Measurements from ENCODE around the gene SHE. TPM values are rescaled to one million over a fixed set of nuclear protein-coding genes. Genes with fewer than 3 reads are reported as not detected.

Gene SHE
- total and polyA plus RNA-seq, 10 of the 15 experiments (the other 5 are each of a cell fraction or from before 2014, with no cell fraction given), result under 0.01 to 0.05 (median 0.03) TPM; not detected in 3

DNA sequence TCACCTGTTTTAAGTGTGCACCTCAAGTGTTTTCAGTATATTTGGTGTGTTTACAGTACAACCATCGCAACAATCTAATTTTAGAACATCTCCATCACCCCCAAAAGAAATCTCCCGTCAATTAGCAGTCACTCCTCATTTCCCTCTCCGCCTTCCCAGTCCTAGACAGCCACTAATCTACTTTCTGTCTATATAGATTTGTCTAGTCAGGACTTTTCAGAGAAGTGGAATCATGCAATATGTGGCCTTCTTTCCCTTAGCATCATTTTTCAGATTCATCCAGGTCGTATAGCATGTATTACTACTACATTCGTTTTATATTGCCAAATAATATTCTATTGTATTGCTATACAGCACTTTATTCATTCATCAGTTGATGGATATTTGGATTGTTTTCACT, 1.7 kb upstream of the SHE start:
- no peak overlapping the region for H3K27ac ChIP-seq (ENCODE audit: control insufficient read depth, insufficient read depth)
- FAIRE-seq, result no peak
- H3K9ac ChIP-seq (ENCODE audit: control insufficient read depth, insufficient read depth, low read length), result no peak overlapping the region
- no peak overlapping the region for H3K4me2 ChIP-seq (ENCODE audit: control insufficient read depth, insufficient read depth)
- peaks cover 6 to 14% of the 10 kb centered on the region in 2 experiments for H3K27me3 ChIP-seq (replicated peaks in 1 of 2; ENCODE audit: control insufficient read depth in 2 of 2, insufficient read depth in 2 of 2, low read length in 1 of 2)
- ChIA-PET POLR2A (no interaction called here), RAD21 (ENCODE audit: unreplicated experiment) (no interaction called here), SMC1A (ENCODE audit: uncharacterized antibody, unreplicated experiment) (no interaction called here), CTCF (interaction anchor here (0.6 to 1.6 kb wide), 3 partner anchors 9 to 304 kb away, joined by 3 to 4 read pairs (median 3); no protein-coding TSS in a partner anchor)
- no peaks in the 10 kb centered on the region for H3K4me1 ChIP-seq (ENCODE audit: control insufficient read depth, insufficient read depth, low read length)
- no peaks in the 10 kb centered on the region; the same call in 2 of the 3 replicates for H3K9me3 ChIP-seq (replicated peaks; ENCODE audit: control insufficient read depth, insufficient read depth, low read length)
- no peak overlapping the region for H3K4me3 ChIP-seq
- no peaks in the 10 kb centered on the region for H3K79me2 ChIP-seq (ENCODE audit: control insufficient read depth, insufficient read depth, low read length)
- H3K36me3 ChIP-seq (ENCODE audit: control insufficient read depth in 2 of 2, insufficient read depth in 2 of 2, low read length in 1 of 2), result no peaks in the 10 kb centered on the region
- no TSS peak for BruUV-seq (replicated peaks)
- ATAC-seq, result no peak
- intact Hi-C loops (cut with micrococcal nuclease; ENCODE audit: unreplicated experiment) (no loop called here), in situ Hi-C loops (cut with MboI) (no loop called here)
- H4K20me1 ChIP-seq (ENCODE audit: control insufficient read depth, insufficient read depth), result no peaks in the 10 kb centered on the region
- TF ChIP-seq RBBP5 (conservative IDR thresholded peaks at IDR 0.05) (no peak), YY1 (IDR thresholded peaks at IDR 0.05; ENCODE audit: low read depth, low read length) (no peak), SIX5 (IDR thresholded peaks at IDR 0.05; ENCODE audit: low read depth, low read length, severe bottlenecking) (no peak), ZNF217 (IDR thresholded peaks at IDR 0.05) (no peak)
- TF ChIP-seq, protein P1, sequence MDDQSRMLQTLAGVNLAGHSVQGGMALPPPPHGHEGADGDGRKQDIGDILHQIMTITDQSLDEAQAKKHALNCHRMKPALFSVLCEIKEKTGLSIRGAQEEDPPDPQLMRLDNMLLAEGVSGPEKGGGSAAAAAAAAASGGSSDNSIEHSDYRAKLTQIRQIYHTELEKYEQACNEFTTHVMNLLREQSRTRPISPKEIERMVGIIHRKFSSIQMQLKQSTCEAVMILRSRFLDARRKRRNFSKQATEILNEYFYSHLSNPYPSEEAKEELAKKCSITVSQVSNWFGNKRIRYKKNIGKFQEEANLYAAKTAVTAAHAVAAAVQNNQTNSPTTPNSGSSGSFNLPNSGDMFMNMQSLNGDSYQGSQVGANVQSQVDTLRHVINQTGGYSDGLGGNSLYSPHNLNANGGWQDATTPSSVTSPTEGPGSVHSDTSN (IDR thresholded peaks at IDR 0.05; ENCODE audit: insufficient replicate concordance, low read depth, low read length), result no peak
- no peak overlapping the region for H2AFZ ChIP-seq (ENCODE audit: control insufficient read depth, low read depth, low read length)
- no peak for DNase-seq (ENCODE audit: low read depth, low spot score)
- WGBS (ENCODE audit: insufficient coverage, insufficient replicate concordance, low lambda C conversion rate, missing lambda C conversion rate), result 57% methylated on average over 5 of the region's 5 CpGs

DNA sequence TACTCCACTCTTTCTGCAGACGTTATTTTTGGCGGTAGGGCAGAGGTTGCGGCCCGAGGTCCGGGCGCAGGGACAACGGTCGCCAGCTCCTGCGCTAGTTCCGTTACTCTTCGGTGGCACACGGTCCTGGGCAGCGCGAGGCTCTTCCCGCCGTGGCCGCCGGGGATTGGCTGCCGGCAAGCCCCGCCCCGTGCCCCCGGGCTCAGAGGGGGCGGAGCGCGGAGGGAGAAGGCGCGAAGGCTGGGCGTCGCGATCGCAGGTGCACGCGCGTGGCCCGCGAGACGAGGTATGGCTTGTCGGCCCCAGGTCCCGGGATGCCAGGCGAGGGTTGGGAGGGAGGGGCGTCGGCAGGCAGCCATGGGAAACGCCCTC, 518 bp upstream of the SHE start:
- in situ Hi-C loops (cut with MboI) (no loop called here), intact Hi-C loops (cut with micrococcal nuclease; ENCODE audit: unreplicated experiment) (no loop called here)
- no peaks in the 10 kb centered on the region for H4K20me1 ChIP-seq (ENCODE audit: control insufficient read depth, insufficient read depth)
- no peak overlapping the region for H3K4me2 ChIP-seq (ENCODE audit: control insufficient read depth, insufficient read depth)
- BruUV-seq (replicated peaks), result no TSS peak
- no peaks in the 10 kb centered on the region for H3K4me1 ChIP-seq (ENCODE audit: control insufficient read depth, insufficient read depth, low read length)
- H3K27me3 ChIP-seq (replicated peaks in 1 of 2; ENCODE audit: control insufficient read depth in 2 of 2, insufficient read depth in 2 of 2, low read length in 1 of 2), result peaks cover 6 to 10% of the 10 kb centered on the region in 2 experiments
- H3K9ac ChIP-seq (ENCODE audit: control insufficient read depth, insufficient read depth, low read length), result no peak overlapping the region
- H3K79me2 ChIP-seq (ENCODE audit: control insufficient read depth, insufficient read depth, low read length), result no peaks in the 10 kb centered on the region
- RAD21 ChIA-PET (ENCODE audit: unreplicated experiment), result no interaction called here
- H2AFZ ChIP-seq (ENCODE audit: control insufficient read depth, low read depth, low read length), result no peak overlapping the region
- SMC1A ChIA-PET (ENCODE audit: uncharacterized antibody, unreplicated experiment), result no interaction called here
- H3K27ac ChIP-seq (ENCODE audit: control insufficient read depth, insufficient read depth), result no peak overlapping the region
- no peak overlapping the region for H3K4me3 ChIP-seq
- CTCF ChIA-PET, result interaction anchor here (1.4 kb wide), 1 partner anchor 22 kb away, joined by 3 read pairs; no protein-coding TSS in a partner anchor
- H3K9me3 ChIP-seq (replicated peaks; ENCODE audit: control insufficient read depth, insufficient read depth, low read length), result no peaks in the 10 kb centered on the region; the same call in 2 of the 3 replicates
- DNase-seq (ENCODE audit: low read depth, low spot score) (no peak), ATAC-seq (no peak), FAIRE-seq (no peak)
- TF ChIP-seq SUZ12 (IDR thresholded peaks at IDR 0.05; ENCODE audit: unreplicated experiment), result peak; percentile 34
- TF ChIP-seq, protein P2, sequence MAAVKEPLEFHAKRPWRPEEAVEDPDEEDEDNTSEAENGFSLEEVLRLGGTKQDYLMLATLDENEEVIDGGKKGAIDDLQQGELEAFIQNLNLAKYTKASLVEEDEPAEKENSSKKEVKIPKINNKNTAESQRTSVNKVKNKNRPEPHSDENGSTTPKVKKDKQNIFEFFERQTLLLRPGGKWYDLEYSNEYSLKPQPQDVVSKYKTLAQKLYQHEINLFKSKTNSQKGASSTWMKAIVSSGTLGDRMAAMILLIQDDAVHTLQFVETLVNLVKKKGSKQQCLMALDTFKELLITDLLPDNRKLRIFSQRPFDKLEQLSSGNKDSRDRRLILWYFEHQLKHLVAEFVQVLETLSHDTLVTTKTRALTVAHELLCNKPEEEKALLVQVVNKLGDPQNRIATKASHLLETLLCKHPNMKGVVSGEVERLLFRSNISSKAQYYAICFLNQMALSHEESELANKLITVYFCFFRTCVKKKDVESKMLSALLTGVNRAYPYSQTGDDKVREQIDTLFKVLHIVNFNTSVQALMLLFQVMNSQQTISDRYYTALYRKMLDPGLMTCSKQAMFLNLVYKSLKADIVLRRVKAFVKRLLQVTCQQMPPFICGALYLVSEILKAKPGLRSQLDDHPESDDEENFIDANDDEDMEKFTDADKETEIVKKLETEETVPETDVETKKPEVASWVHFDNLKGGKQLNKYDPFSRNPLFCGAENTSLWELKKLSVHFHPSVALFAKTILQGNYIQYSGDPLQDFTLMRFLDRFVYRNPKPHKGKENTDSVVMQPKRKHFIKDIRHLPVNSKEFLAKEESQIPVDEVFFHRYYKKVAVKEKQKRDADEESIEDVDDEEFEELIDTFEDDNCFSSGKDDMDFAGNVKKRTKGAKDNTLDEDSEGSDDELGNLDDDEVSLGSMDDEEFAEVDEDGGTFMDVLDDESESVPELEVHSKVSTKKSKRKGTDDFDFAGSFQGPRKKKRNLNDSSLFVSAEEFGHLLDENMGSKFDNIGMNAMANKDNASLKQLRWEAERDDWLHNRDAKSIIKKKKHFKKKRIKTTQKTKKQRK (IDR thresholded peaks at IDR 0.05; ENCODE audit: low read depth, low read length), result no peak
- no peaks in the 10 kb centered on the region for H3K36me3 ChIP-seq (ENCODE audit: control insufficient read depth in 2 of 2, insufficient read depth in 2 of 2, low read length in 1 of 2)
- POLR2A ChIA-PET, result no interaction called here
- WGBS (ENCODE audit: insufficient coverage, insufficient replicate concordance, low lambda C conversion rate, missing lambda C conversion rate), result 58% methylated on average over 43 of the region's 43 CpGs

Measured in GM12878 (cell line).